HepG2 (cell line): ENCODE results near the gene RBM18. TPM values are rescaled to one million over a fixed set of nuclear protein-coding genes. Genes with fewer than 3 reads are reported as not detected.

Experiments used
- AKAP8 ChIP-seq: sonication (generic); formaldehyde crosslinking; IDR thresholded peaks from 2 replicates; pipeline ENCODE4 v1.5.1; 2020; ENCODE audit warnings: mild to moderate bottlenecking, missing genetic modification reagents
- ATF7 ChIP-seq, 2 experiments: fragments of 450-650 bp in 1 of 2; sonication (generic) in 1 of 2; formaldehyde crosslinking in 1 of 2; IDR thresholded peaks; 2 replicates each; pipeline versions ENCODE4 v1.4.0 to v1.6.1; 2016 to 2020; ENCODE audit warnings: antibody characterized with exemption in 1 of 2, mild to moderate bottlenecking in 1 of 2, missing genetic modification reagents in 1 of 2
- ATF7-NPFF ChIP-seq: sonication (generic); formaldehyde crosslinking; IDR thresholded peaks from 2 replicates; pipeline ENCODE4 v1.8.1; 2023; ENCODE audit warnings: mild to moderate bottlenecking, low read depth, missing genetic modification reagents, moderate library complexity
- DMAP1 ChIP-seq: IDR thresholded peaks from 2 replicates; pipeline ENCODE4 v1.6.1; 2016
- EP300 ChIP-seq, 3 experiments: sonication (generic) in 1 of 3; formaldehyde crosslinking in 1 of 3; IDR thresholded peaks; 2 replicates each; pipeline versions ENCODE4 v1.5.1 to v1.6.1; 2011 to 2020; ENCODE audit warnings: low read depth in 2 of 3, low read length in 2 of 3, borderline replicate concordance in 1 of 3, improper control_type of control experiment in 1 of 3, mild to moderate bottlenecking in 1 of 3, missing genetic modification reagents in 1 of 3, moderate library complexity in 1 of 3
- GABPB1 ChIP-seq: IDR thresholded peaks from 2 replicates; pipeline ENCODE4 v1.6.1; 2016; ENCODE audit warnings: mild to moderate bottlenecking, missing genetic modification reagents, moderate library complexity, missing compliant biosample characterization
- GLI4 ChIP-seq: sonication (generic); formaldehyde crosslinking; IDR thresholded peaks from 2 replicates; pipeline ENCODE4 v1.5.1; 2020; ENCODE audit warnings: missing genetic modification reagents, mild to moderate bottlenecking, moderate library complexity, borderline replicate concordance
- HDAC1 ChIP-seq: sonication (generic); formaldehyde crosslinking; IDR thresholded peaks from 2 replicates; pipeline ENCODE4 v1.5.1; 2020; ENCODE audit warnings: mild to moderate bottlenecking, missing genetic modification reagents
- JARID2 ChIP-seq: sonication (generic); formaldehyde crosslinking; IDR thresholded peaks from 2 replicates; pipeline ENCODE4 v1.8.1; 2023; ENCODE audit warnings: missing genetic modification reagents, inconsistent platforms; ENCODE audit not compliant: insufficient replicate concordance
- RBM22 ChIP-seq: fragments of 200-400 bp; formaldehyde crosslinking; optimal IDR thresholded peaks from 2 replicates; pipeline ENCODE3; 2017; ENCODE audit warnings: mild to moderate bottlenecking, low read length, moderate library complexity
- RFX1 ChIP-seq: fragments of 450-650 bp; IDR thresholded peaks from 2 replicates; pipeline ENCODE4 v1.6.1; 2017
- RXRB ChIP-seq: IDR thresholded peaks from 2 replicates; pipeline ENCODE4 v1.6.1; 2016; ENCODE audit warnings: borderline replicate concordance, missing genetic modification reagents, missing compliant biosample characterization
- SRSF4 ChIP-seq: fragments of 200-400 bp; formaldehyde crosslinking; IDR thresholded peaks from one replicate; pipeline ENCODE4 v1.6.1; 2018; ENCODE audit warnings: mild to moderate bottlenecking, low read depth, low read length, moderate library complexity; ENCODE audit not compliant: poor library complexity, severe bottlenecking
- TBL1XR1 ChIP-seq: fragments of 150-350 bp; IDR thresholded peaks from 2 replicates; pipeline ENCODE4 v1.6.1; 2014; ENCODE audit warnings: borderline replicate concordance, low read length; ENCODE audit not compliant: partially characterized antibody
- ZBTB38 ChIP-seq: sonication (generic); formaldehyde crosslinking; IDR thresholded peaks from 2 replicates; pipeline ENCODE4 v1.5.1; 2020; ENCODE audit warnings: mild to moderate bottlenecking, missing genetic modification reagents
- ZNF44 ChIP-seq: sonication (generic); formaldehyde crosslinking; IDR thresholded peaks from 2 replicates; pipeline ENCODE4 v1.5.1; 2020; ENCODE audit warnings: mild to moderate bottlenecking, missing genetic modification reagents
- ZNF543 ChIP-seq: sonication (generic); formaldehyde crosslinking; IDR thresholded peaks from 2 replicates; pipeline ENCODE4 v1.4.0; 2020; ENCODE audit warnings: mild to moderate bottlenecking, missing genetic modification reagents
- ZNF567 ChIP-seq: sonication (generic); formaldehyde crosslinking; IDR thresholded peaks from 2 replicates; pipeline ENCODE4 v1.8.1; 2023; ENCODE audit warnings: mild to moderate bottlenecking, missing genetic modification reagents, borderline replicate concordance
- ZNF772 ChIP-seq: sonication (generic); formaldehyde crosslinking; IDR thresholded peaks from 2 replicates; pipeline ENCODE4 v1.5.0; 2020; ENCODE audit warnings: mild to moderate bottlenecking, missing genetic modification reagents
- polyA plus RNA-seq, 8 experiments: library from polyadenylated mRNA; depleted of rRNA in 3 of 8; stranded (reverse) in 7 of 8; unstranded in 1 of 8; fragments of >200 nt; fragmentation: Illumina TruSeq in 4 of 8; extraction: Trizol in 4 of 8; gene quantifications; 2 replicates each; pipeline versions ENCODE4 v1.2.1 to v1.2.3, GENCODE V29; 2011 to 2016; ENCODE audit warnings: low read depth in 4 of 8, missing spikeins in 1 of 8, mixed read lengths in 1 of 8; ENCODE audit not compliant: insufficient read depth in 1 of 8
- total RNA-seq, 5 experiments: library from RNA; depleted of rRNA; stranded (reverse); fragments of >200 nt; fragmentation: Illumina TruSeq; extraction: Trizol; gene quantifications; 2 replicates each; pipeline ENCODE4 v1.2.3, GENCODE V29; 2016; ENCODE audit warnings: low read depth in 1 of 5
- TF ChIP-seq, protein P1 (sequence below): sonication (generic); formaldehyde crosslinking; IDR thresholded peaks from 2 replicates; pipeline ENCODE4 v1.5.0; 2020; ENCODE audit warnings: missing genetic modification reagents
- TF ChIP-seq, protein P2 (sequence below): sonication (generic); formaldehyde crosslinking; IDR thresholded peaks from 2 replicates; pipeline ENCODE4 v1.4.0; 2020; ENCODE audit warnings: missing genetic modification reagents
- TF ChIP-seq, protein P3 (sequence below): sonication (generic); formaldehyde crosslinking; IDR thresholded peaks from 2 replicates; pipeline ENCODE4 v1.8.0; 2022; ENCODE audit warnings: mild to moderate bottlenecking, missing genetic modification reagents
- TF ChIP-seq, protein P4 (sequence below): sonication (generic); formaldehyde crosslinking; IDR thresholded peaks from 2 replicates; pipeline ENCODE4 v1.8.1; 2023; ENCODE audit warnings: mild to moderate bottlenecking, inconsistent platforms, moderate library complexity, missing genetic modification reagents, borderline replicate concordance

RBM18 gene
- total and polyA plus RNA-seq, 2 of the 13 experiments (the other 11 are each of a cell fraction or from before 2014, with no cell fraction given), result 12.6 to 16.6 TPM

DNA sequence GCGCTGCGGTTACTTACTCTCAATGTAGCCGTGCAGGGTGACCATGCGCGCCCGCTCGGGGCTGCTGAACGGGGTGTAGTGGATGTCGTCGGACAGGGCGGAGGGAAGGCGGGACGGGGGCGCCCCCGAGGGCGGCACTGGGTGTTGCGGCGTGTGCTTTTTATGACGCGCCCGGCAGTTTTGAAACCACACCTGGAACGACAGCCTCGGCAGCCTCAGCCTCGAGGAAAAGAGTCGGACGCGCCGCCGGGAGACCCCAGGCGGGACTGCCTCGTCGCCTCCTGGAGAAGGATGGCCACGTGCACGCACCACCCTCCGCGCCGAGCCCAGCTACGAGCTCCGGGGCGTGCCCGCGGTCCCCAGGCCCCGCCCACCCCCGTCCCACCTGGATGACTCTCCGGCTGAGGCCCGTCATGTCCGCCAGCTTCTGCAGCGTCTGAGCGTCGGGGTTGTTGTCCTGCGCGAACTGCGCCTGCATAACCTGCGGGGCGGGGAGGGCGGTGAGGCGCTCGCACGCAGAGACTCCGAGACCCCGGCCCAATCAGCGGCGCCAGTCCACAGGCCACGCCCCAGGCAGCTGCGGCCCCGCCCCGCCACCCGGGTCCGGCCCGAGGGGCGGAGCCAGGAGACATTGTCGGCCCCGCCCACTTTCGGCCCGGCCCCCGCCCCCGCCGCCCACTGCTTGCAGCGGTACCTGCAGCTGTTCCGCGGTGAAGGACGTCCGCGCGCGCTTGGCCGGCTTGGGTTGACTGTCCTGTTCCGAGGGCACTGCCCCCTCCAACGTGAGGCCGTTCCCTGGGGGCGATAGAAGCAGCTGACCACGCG, 50.8 kb downstream of the RBM18 start (continued):
- no peak for TF ChIP-seq ATF7 (IDR thresholded peaks at IDR 0.05)
- no peak for TF ChIP-seq ATF7 (CRISPR knock-in tag; IDR thresholded peaks at IDR 0.05)
- no peak for TF ChIP-seq RFX1
- TF ChIP-seq ZNF567 (CRISPR knock-in tag), result no peak
- TF ChIP-seq, protein P1, sequence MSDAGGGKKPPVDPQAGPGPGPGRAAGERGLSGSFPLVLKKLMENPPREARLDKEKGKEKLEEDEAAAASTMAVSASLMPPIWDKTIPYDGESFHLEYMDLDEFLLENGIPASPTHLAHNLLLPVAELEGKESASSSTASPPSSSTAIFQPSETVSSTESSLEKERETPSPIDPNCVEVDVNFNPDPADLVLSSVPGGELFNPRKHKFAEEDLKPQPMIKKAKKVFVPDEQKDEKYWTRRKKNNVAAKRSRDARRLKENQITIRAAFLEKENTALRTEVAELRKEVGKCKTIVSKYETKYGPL (CRISPR knock-in tag), result no peak
- TF ChIP-seq HDAC1 (CRISPR knock-in tag), result no peak
- no peak for TF ChIP-seq RXRB
- 0 out of 2 replicates have a peak, but pooled peaks have one; percentile 58 for TF ChIP-seq ZNF44 (CRISPR knock-in tag)
- 0 out of 2 replicates have a peak, but pooled peaks have one; percentile 38 for TF ChIP-seq GLI4 (CRISPR knock-in tag)
- no peak for TF ChIP-seq RBM22
- TF ChIP-seq, protein P2, sequence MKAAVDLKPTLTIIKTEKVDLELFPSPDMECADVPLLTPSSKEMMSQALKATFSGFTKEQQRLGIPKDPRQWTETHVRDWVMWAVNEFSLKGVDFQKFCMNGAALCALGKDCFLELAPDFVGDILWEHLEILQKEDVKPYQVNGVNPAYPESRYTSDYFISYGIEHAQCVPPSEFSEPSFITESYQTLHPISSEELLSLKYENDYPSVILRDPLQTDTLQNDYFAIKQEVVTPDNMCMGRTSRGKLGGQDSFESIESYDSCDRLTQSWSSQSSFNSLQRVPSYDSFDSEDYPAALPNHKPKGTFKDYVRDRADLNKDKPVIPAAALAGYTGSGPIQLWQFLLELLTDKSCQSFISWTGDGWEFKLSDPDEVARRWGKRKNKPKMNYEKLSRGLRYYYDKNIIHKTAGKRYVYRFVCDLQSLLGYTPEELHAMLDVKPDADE (CRISPR knock-in tag), result peak; percentile 73; the same call in 1 of the 2 replicates
- TF ChIP-seq JARID2 (CRISPR knock-in tag), result no peak
- TF ChIP-seq TBL1XR1, result no peak
- TF ChIP-seq, protein P3, sequence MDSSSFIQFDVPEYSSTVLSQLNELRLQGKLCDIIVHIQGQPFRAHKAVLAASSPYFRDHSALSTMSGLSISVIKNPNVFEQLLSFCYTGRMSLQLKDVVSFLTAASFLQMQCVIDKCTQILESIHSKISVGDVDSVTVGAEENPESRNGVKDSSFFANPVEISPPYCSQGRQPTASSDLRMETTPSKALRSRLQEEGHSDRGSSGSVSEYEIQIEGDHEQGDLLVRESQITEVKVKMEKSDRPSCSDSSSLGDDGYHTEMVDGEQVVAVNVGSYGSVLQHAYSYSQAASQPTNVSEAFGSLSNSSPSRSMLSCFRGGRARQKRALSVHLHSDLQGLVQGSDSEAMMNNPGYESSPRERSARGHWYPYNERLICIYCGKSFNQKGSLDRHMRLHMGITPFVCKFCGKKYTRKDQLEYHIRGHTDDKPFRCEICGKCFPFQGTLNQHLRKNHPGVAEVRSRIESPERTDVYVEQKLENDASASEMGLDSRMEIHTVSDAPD, result no peak
- TF ChIP-seq DMAP1 (CRISPR knock-in tag), result no peak
- TF ChIP-seq AKAP8 (CRISPR knock-in tag), result no peak
- 0 out of 2 replicates have a peak, but pooled peaks have one; percentile 48 for TF ChIP-seq ZNF543 (CRISPR knock-in tag)
- no peak for TF ChIP-seq SRSF4
- TF ChIP-seq, protein P4, sequence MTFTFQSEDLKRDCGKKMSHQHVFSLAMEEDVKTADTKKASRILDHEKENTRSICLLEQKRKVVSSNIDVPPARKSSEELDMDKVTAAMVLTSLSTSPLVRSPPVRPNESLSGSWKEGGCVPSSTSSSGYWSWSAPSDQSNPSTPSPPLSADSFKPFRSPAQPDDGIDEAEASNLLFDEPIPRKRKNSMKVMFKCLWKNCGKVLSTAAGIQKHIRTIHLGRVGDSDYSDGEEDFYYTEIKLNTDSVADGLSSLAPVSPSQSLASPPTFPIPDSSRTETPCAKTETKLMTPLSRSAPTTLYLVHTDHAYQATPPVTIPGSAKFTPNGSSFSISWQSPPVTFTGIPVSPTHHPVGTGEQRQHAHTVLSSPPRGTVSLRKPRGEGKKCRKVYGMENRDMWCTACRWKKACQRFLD (CRISPR knock-in tag), result peak; percentile 69; the same call in 1 of the 2 replicates
- TF ChIP-seq GABPB1 (CRISPR knock-in tag), result peak; percentile 81; the same call in 1 of the 2 replicates
- no peak for TF ChIP-seq EP300 (IDR thresholded peaks at IDR 0.05; ENCODE audit: low read depth in 2 of 2, low read length in 2 of 2)
- TF ChIP-seq EP300 (CRISPR knock-in tag; IDR thresholded peaks at IDR 0.05; ENCODE audit: borderline replicate concordance), result no peak
- peak; percentile 27; the same call in 1 of the 2 replicates for TF ChIP-seq ATF7-NPFF (CRISPR knock-in tag)
- TF ChIP-seq ZNF772 (CRISPR knock-in tag), result peak; percentile 63; the same call in 1 of the 2 replicates
- peak; percentile 41; the same call in 1 of the 2 replicates for TF ChIP-seq ZBTB38 (CRISPR knock-in tag)
